Measurements from ENCODE around the gene FRMD6.

Gene FRMD6

DNA sequence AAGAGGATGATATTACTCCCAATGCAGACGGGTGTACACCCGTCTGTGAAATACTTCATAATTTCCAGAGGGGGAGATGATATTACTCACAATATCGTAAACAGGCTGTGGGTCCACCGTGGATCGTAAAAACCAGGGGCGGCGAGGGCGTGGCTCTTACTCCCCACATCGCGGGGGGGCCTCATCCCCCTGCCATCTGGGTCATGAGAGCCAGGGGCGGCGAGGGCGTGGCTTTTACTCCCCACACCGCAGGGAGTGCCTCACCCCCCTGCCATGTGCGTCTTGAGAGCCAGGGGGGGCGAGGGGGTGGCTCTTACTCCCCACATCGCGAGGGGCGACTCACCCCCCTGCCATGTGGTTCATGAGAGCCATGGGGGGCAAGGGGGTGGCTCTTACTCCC lies 122.5 kb downstream of the FRMD6 start:
- DNase-seq (ENCODE audit: low read depth), result no peak
- TF ChIP-seq, protein P1, sequence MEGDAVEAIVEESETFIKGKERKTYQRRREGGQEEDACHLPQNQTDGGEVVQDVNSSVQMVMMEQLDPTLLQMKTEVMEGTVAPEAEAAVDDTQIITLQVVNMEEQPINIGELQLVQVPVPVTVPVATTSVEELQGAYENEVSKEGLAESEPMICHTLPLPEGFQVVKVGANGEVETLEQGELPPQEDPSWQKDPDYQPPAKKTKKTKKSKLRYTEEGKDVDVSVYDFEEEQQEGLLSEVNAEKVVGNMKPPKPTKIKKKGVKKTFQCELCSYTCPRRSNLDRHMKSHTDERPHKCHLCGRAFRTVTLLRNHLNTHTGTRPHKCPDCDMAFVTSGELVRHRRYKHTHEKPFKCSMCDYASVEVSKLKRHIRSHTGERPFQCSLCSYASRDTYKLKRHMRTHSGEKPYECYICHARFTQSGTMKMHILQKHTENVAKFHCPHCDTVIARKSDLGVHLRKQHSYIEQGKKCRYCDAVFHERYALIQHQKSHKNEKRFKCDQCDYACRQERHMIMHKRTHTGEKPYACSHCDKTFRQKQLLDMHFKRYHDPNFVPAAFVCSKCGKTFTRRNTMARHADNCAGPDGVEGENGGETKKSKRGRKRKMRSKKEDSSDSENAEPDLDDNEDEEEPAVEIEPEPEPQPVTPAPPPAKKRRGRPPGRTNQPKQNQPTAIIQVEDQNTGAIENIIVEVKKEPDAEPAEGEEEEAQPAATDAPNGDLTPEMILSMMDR (IDR thresholded peaks at IDR 0.05; ENCODE audit: control insufficient read depth, insufficient read depth, low read depth, low read length, missing control alignments), result no peak

DNA sequence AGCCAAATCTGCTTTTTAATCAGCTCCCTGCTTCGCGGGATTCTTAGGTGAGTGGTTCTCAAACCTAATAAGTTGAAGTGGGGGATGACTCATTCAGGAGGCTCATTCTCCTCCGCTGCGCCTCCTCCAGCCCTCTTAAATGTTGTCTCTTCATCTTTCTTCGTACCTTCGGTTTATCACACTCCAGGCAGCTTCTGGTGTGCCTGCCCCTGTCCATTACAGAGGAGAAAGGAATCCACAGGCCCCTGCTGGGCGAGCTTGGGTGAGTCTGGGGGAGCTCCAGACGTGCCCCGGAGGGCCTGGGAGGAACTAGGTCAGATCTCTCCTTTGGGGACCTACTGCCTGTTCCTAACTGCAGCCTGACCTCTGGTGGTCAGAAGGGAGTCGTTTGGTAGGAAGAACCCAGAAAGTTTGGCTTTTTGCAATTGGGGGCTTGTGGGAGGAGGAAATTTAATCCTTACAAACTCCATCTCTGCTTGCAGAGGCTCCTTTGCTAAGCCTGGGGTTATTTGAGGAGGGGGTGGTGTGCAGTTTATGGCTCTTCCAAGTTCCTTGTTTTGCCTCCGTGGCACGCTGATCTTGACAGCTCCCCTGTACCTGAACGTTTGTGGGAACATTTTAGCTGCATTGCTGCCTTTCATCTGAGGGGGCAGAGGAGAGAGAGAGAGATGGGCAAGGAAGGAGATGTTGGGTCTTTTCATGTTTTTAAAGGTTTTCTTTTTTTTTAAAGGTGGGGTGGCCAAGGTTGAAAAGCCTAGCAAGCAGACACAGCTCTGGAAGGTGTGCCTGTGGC lies 124.6 kb downstream of the FRMD6 start:
- H3K4me3 ChIP-seq (ENCODE audit: control insufficient read depth, low read depth, low read length), result no peak overlapping the region
- DNase-seq (ENCODE audit: low read depth), result no peak
- TF ChIP-seq, protein P1 (IDR thresholded peaks at IDR 0.05; ENCODE audit: control insufficient read depth, insufficient read depth, low read depth, low read length, missing control alignments), result peak; percentile 76

More for the DNA sequence above, 122.5 kb downstream of the FRMD6 start:
- peak overlapping the region; percentile 32 for H3K4me3 ChIP-seq (ENCODE audit: control insufficient read depth, low read depth, low read length)

DNA sequence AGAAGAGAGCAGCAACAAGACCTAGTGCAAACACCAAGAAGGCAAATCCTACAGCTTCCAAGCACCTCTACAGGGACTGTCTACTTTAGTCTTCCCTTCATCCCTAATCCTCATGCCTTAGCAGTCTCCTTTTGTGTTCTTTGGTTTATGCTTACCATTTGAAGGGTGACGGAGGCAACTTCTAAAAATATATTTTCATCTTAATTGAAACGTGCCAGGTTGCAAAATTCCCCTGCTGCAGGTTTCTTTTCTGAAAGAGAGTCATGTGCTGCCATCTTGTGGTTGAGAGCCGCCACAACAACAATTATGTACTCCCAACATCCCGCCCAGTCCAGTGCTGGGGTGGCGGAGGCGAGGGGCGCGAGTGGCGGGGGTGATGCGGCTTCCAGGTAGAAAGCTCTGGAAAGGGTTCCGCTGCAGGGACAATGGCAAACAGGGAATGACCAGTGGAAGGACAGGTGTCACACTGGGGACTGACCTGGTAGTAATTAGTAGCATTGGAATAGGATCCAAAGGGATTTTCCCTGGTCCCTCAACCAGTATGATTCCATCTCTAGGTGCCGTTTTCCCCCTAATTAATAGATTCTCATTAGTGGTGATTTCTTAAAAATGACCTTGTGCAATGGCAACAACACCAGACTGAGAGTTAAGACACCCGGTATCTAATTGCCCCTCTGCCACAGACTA lies 128.4 kb downstream of the FRMD6 start:
- TF ChIP-seq, protein P1 (IDR thresholded peaks at IDR 0.05; ENCODE audit: control insufficient read depth, insufficient read depth, low read depth, low read length, missing control alignments), result peak; percentile 67
- no peak for DNase-seq (ENCODE audit: low read depth)
- no peak overlapping the region; the same call in 1 of the 2 replicates for H3K4me3 ChIP-seq (ENCODE audit: control insufficient read depth, low read depth, low read length)
